Stimulated activated CD4-positive, alpha-beta T cell treated with anti-CD3 and anti-CD28 coated beads, TNF-alpha, amount 100 ng/mL, for 4 hours (primary cell): Measurements from ENCODE around the gene PDE8A.

Experiments
- DNase-seq, 3 experiments: peaks; one replicate each; pipeline ENCODE4 v3.0.0-alpha.2; 2020; ENCODE audit warnings: low read depth in 3 of 3

The PDE8A gene

GRCh38 chr15:85125056-85125661 lies 143.5 kb downstream of the PDE8A start:
- no peak for DNase-seq

GRCh38 chr15:85128621-85129020 lies 147.0 kb downstream of the PDE8A start:
- DNase-seq, result no peak

GRCh38 chr15:85129881-85130280 lies 148.2 kb downstream of the PDE8A start:
- no peak for DNase-seq

- DNase-seq, result no peak
Measured at GRCh38 chr15:85131915-85132314, 150.3 kb downstream of the PDE8A start.

- no peak for DNase-seq
Measured at GRCh38 chr15:85133709-85134108, 152.1 kb downstream of the PDE8A start.

GRCh38 chr15:85137489-85138168 lies 156.0 kb downstream of the PDE8A start:
- no peak for DNase-seq

GRCh38 chr15:85139391-85139790 lies 157.7 kb downstream of the PDE8A start:
- no peak for DNase-seq

- DNase-seq, result no peak
Measured at GRCh38 chr15:85141726-85142125, 160.1 kb downstream of the PDE8A start.

GRCh38 chr15:85142312-85142711 lies 160.7 kb downstream of the PDE8A start:
- DNase-seq, result no peak

GRCh38 chr15:85149465-85150129 lies 167.9 kb downstream of the PDE8A start:
- DNase-seq, result no peak

- no peak for DNase-seq
Measured at GRCh38 chr15:85150130-85150480, 168.4 kb downstream of the PDE8A start.

GRCh38 chr15:85151145-85151544 lies 169.5 kb downstream of the PDE8A start:
- no peak for DNase-seq

- DNase-seq, result no peak
Measured at GRCh38 chr15:85151861-85152260, 170.2 kb downstream of the PDE8A start.

- no peak for DNase-seq
Measured at GRCh38 chr15:85154061-85154460, 172.4 kb downstream of the PDE8A start.

GRCh38 chr15:85155360-85155759 lies 173.7 kb downstream of the PDE8A start:
- no peak for DNase-seq

GRCh38 chr15:85155857-85156256 lies 174.2 kb downstream of the PDE8A start:
- no peak for DNase-seq

GRCh38 chr15:85157344-85157743 lies 175.7 kb downstream of the PDE8A start:
- DNase-seq, result no peak

- no peak for DNase-seq
Measured at GRCh38 chr15:85162237-85162636, 180.6 kb downstream of the PDE8A start.

- no peak for DNase-seq
Measured at GRCh38 chr15:85164841-85165466, 183.3 kb downstream of the PDE8A start.

- DNase-seq, result no peak
Measured at GRCh38 chr15:85167568-85167967, 185.9 kb downstream of the PDE8A start.

- peak; percentile 4 to 35 (median 5) for DNase-seq
Measured at GRCh38 chr15:85168642-85169173, 187.1 kb downstream of the PDE8A start.

- no peak for DNase-seq
Measured at GRCh38 chr15:85171736-85172135, 190.1 kb downstream of the PDE8A start.
